H1 (cell line): ENCODE results near the gene RBMS1.

Experiments
- BCL11A ChIP-seq, 2 experiments: IDR thresholded peaks; one replicate each; pipeline ENCODE4 v1.6.1; 2011; ENCODE audit warnings: low read depth in 2 of 2, low read length in 2 of 2, mild to moderate bottlenecking in 2 of 2
- CREB1 ChIP-seq: IDR thresholded peaks from 2 replicates; pipeline ENCODE4 v1.6.1; 2012; ENCODE audit warnings: inconsistent platforms
- EGR1 ChIP-seq: IDR thresholded peaks from 2 replicates; pipeline ENCODE4 v1.6.1; 2011; ENCODE audit warnings: low read depth, low read length, borderline replicate concordance
- EP300 ChIP-seq, 2 experiments: IDR thresholded peaks; 1 replicate in 1 of 2; 2 replicates in 1 of 2; pipeline ENCODE4 v1.6.1; 2011 to 2012; ENCODE audit warnings: low read depth in 2 of 2, low read length in 2 of 2, mild to moderate bottlenecking in 2 of 2, borderline replicate concordance in 1 of 2, inconsistent platforms in 1 of 2, moderate library complexity in 1 of 2
- EZH2 ChIP-seq: fragments of 200-600 bp; sonication (generic); IDR thresholded peaks from 2 replicates; pipeline ENCODE4 v1.7.1; 2012; ENCODE audit warnings: low read depth, mild to moderate bottlenecking, moderate library complexity, low read length, inconsistent platforms; ENCODE audit not compliant: severe bottlenecking
- KDM5A ChIP-seq: fragments of 200-600 bp; IDR thresholded peaks from 2 replicates; pipeline ENCODE4 v1.7.1; 2012; ENCODE audit warnings: mild to moderate bottlenecking, low read length, inconsistent platforms, mixed read lengths
- POLR2AphosphoS5 ChIP-seq: IDR thresholded peaks from 2 replicates; pipeline ENCODE4 v1.6.1; 2011; ENCODE audit warnings: low read depth, low read length
- RAD21 ChIP-seq, 2 experiments: IDR thresholded peaks in 1 of 2; conservative IDR thresholded peaks in 1 of 2; 2 replicates each; pipeline ENCODE4 v1.6.1; 2011; ENCODE audit warnings: low read depth in 2 of 2, low read length in 2 of 2, improper control_type of control experiment in 1 of 2, inconsistent platforms in 1 of 2, mild to moderate bottlenecking in 1 of 2, moderate library complexity in 1 of 2
- SP1 ChIP-seq: IDR thresholded peaks from 2 replicates; pipeline ENCODE4 v1.6.1; 2011; ENCODE audit warnings: low read depth, low read length
- SP2 ChIP-seq: IDR thresholded peaks from 2 replicates; pipeline ENCODE4 v1.6.1; 2012; ENCODE audit warnings: mild to moderate bottlenecking, low read length, inconsistent platforms
- TF ChIP-seq, protein P1 (sequence below), 3 experiments: IDR thresholded peaks; 1 replicate in 2 of 3; 2 replicates in 1 of 3; pipeline versions ENCODE4 v1.5.1 to v1.6.1; 2011; ENCODE audit warnings: low read length in 3 of 3, mild to moderate bottlenecking in 3 of 3, inconsistent platforms in 2 of 3, low read depth in 1 of 3, moderate library complexity in 1 of 3; ENCODE audit not compliant: insufficient read depth in 1 of 3; ENCODE audit errors: control extremely low read depth in 1 of 3

DNA sequence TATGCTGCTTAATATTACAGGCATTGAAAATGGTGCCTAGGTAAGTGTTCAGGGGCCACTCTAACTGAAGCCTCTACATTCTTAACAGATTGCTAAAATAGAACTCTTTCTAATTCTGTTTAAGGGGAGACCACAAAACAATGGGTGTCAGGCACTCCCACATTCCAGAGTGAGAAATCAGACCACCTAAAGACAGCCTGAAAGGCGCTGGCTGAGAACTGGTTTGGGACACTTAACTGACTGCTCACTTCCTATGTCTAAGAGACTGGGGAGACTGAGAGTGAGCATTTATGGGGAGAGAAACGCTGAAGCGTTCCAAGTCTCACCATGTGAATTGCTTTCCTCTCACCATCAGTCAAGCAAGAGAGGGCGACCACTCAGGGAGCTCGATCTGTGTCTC is 184.7 kb downstream of the RBMS1 start:
- TF ChIP-seq SP1 (no peak), EGR1 (no peak), EP300 (IDR thresholded peaks at IDR 0.05; ENCODE audit: borderline replicate concordance in 1 of 2, low read depth in 2 of 2, low read length in 2 of 2) (no peak), POLR2AphosphoS5 (no peak), KDM5A (no peak), RAD21 (IDR thresholded peaks at IDR 0.05 in 1 of 2, conservative IDR thresholded peaks at IDR 0.05 in 1 of 2; ENCODE audit: low read depth in 2 of 2, low read length in 2 of 2) (no peak), CREB1 (no peak), EZH2 (no peak), BCL11A (IDR thresholded peaks at IDR 0.05; ENCODE audit: low read depth in 2 of 2, low read length in 2 of 2) (no peak), SP2 (no peak)
- TF ChIP-seq, protein P1, sequence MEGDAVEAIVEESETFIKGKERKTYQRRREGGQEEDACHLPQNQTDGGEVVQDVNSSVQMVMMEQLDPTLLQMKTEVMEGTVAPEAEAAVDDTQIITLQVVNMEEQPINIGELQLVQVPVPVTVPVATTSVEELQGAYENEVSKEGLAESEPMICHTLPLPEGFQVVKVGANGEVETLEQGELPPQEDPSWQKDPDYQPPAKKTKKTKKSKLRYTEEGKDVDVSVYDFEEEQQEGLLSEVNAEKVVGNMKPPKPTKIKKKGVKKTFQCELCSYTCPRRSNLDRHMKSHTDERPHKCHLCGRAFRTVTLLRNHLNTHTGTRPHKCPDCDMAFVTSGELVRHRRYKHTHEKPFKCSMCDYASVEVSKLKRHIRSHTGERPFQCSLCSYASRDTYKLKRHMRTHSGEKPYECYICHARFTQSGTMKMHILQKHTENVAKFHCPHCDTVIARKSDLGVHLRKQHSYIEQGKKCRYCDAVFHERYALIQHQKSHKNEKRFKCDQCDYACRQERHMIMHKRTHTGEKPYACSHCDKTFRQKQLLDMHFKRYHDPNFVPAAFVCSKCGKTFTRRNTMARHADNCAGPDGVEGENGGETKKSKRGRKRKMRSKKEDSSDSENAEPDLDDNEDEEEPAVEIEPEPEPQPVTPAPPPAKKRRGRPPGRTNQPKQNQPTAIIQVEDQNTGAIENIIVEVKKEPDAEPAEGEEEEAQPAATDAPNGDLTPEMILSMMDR (IDR thresholded peaks at IDR 0.05; ENCODE audit: control extremely low read depth in 1 of 3, insufficient read depth in 1 of 3, low read depth in 1 of 3, low read length in 3 of 3): no peak
